Measurements from ENCODE around the gene U2AF2.

DNA sequence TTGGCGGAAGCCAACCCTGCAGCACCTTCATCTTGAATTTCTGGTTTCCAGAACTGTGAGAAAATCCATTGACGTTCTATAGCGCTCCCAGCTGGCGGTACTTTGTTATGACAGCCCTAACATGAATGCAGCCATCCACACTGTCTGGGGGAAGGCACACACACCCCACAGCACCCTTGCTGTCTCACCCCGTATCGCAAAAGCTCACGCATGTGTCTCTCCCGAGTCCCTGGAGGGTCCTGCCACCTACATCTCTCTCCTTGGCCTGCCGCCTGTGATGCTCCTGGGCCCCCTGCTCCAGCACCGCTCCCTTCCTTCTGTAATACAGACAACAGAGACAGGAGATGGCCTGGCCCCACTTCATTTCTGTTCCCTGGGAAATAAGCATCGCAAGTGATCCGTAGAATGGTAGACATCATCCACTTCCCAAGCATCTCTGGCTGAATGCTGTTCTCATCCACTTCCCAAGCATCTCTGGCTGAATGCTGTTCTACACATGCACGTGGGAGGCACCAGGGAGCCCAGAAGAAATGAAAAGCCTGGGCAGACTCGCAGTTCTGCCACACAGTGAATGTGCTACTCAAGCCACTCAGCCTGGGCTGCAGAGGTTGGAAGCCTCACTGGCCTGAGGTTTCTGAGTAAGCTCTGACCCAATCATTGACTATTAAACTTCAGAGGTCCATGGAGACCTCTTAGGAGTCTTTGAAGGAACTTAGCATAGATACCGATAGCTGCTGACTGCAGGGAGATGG is 49.8 kb downstream of the U2AF2 start:
- peak in 2 of 12 donors; percentile 7 to 11 for TF ChIP-seq CTCF (IDR thresholded peaks at IDR 0.05)
- no peak for TF ChIP-seq POLR2A (IDR thresholded peaks at IDR 0.05)

All from heart left ventricle (tissue), 13 donors.